WTC11 (cell line): ENCODE results near the gene RBM20. TPM values are rescaled to one million over a fixed set of nuclear protein-coding genes. Genes with fewer than 3 reads are reported as not detected.

Experiments used
- ATAC-seq: fragments of 200-7000 bp; cut with Tn5 transposase; 2 replicates; pipeline ENCODE4 v1.10.0; 2021; ENCODE audit warnings: mild to moderate bottlenecking, moderate library complexity
- CTCF ChIA-PET: fragments of 300-600 bp; sonication (Branson Sonifier 250); formaldehyde crosslinking; loops from one replicate; lab custom pipeline; 2021; ENCODE audit warnings: antibody characterized with exemption; lab: Charles Lee
- POLR2A ChIA-PET: fragments of 350-600 bp; sonication (Branson Sonifier 250); formaldehyde crosslinking; loops from one replicate; lab custom pipeline; 2021; ENCODE audit warnings: antibody characterized with exemption; lab: Charles Lee
- DNase-seq: peaks from one replicate; pipeline ENCODE4 v3.0.0; 2021; ENCODE audit warnings: low spot score
- H3K27ac Mint-ChIP-seq: 2 replicates; pipeline ENCODE4 v1.8.0; 2021; ENCODE audit warnings: mixed read lengths
- H3K27me3 Mint-ChIP-seq: 2 replicates; pipeline ENCODE4 v1.8.0; 2021; ENCODE audit warnings: low read depth, mild to moderate bottlenecking, moderate library complexity, mixed read lengths
- H3K36me3 Mint-ChIP-seq: 2 replicates; pipeline ENCODE4 v1.8.0; 2021; ENCODE audit warnings: mixed read lengths
- H3K4me1 Mint-ChIP-seq: 2 replicates; pipeline ENCODE4 v1.8.0; 2022; ENCODE audit warnings: mixed read lengths
- H3K4me3 Mint-ChIP-seq: 2 replicates; pipeline ENCODE4 v1.8.0; 2021; ENCODE audit warnings: mild to moderate bottlenecking, moderate library complexity, mixed read lengths
- H3K9me3 Mint-ChIP-seq: 2 replicates; pipeline ENCODE4 v1.8.0; 2021; ENCODE audit warnings: mixed read lengths
- ELF4 ChIP-seq: sonication (generic); formaldehyde crosslinking; IDR thresholded peaks from 2 replicates; pipeline ENCODE4 v1.8.1; 2022; ENCODE audit warnings: low read depth, mild to moderate bottlenecking, moderate library complexity, missing genetic modification reagents
- ESRRA ChIP-seq: sonication (generic); formaldehyde crosslinking; IDR thresholded peaks from 2 replicates; pipeline ENCODE4 v1.8.1; 2022; ENCODE audit warnings: mild to moderate bottlenecking, missing genetic modification reagents, borderline replicate concordance
- ETV6 ChIP-seq: sonication (generic); formaldehyde crosslinking; IDR thresholded peaks from 2 replicates; pipeline ENCODE4 v1.8.1; 2022; ENCODE audit warnings: mild to moderate bottlenecking, missing genetic modification reagents
- HMGA2 ChIP-seq: fragments of 250-450 bp; sonication (Bioruptor Pico); IDR thresholded peaks from 2 replicates; pipeline ENCODE4 v1.4.0; 2021; ENCODE audit warnings: mild to moderate bottlenecking, moderate library complexity
- IRF2 ChIP-seq: sonication (generic); formaldehyde crosslinking; IDR thresholded peaks from 2 replicates; pipeline ENCODE4 v1.8.0; 2022; ENCODE audit warnings: low read depth, missing genetic modification reagents, borderline replicate concordance
- JUN ChIP-seq: sonication (generic); formaldehyde crosslinking; IDR thresholded peaks from 2 replicates; pipeline ENCODE4 v1.8.0; 2023; ENCODE audit warnings: mild to moderate bottlenecking, missing genetic modification reagents
- MYBL2 ChIP-seq: sonication (generic); formaldehyde crosslinking; IDR thresholded peaks from 2 replicates; pipeline ENCODE4 v1.8.1; 2023; ENCODE audit warnings: mild to moderate bottlenecking, moderate library complexity, missing genetic modification reagents
- NFYB ChIP-seq: sonication (generic); formaldehyde crosslinking; conservative IDR thresholded peaks from 2 replicates; pipeline ENCODE4 v1.8.0; 2022; ENCODE audit warnings: low read depth, missing genetic modification reagents
- RELA ChIP-seq: sonication (generic); formaldehyde crosslinking; IDR thresholded peaks from 2 replicates; pipeline ENCODE4 v1.8.1; 2022; ENCODE audit warnings: missing genetic modification reagents, mild to moderate bottlenecking, borderline replicate concordance
- SMAD3 ChIP-seq: sonication (generic); formaldehyde crosslinking; IDR thresholded peaks from 2 replicates; pipeline ENCODE4 v1.8.0; 2022; ENCODE audit warnings: missing genetic modification reagents, mild to moderate bottlenecking, borderline replicate concordance
- TP53 ChIP-seq: sonication (generic); formaldehyde crosslinking; IDR thresholded peaks from 2 replicates; pipeline ENCODE4 v1.8.1; 2023; ENCODE audit warnings: mild to moderate bottlenecking, missing genetic modification reagents
- ZNF416 ChIP-seq: fragments of 250-450 bp; sonication (Bioruptor Pico); IDR thresholded peaks from 2 replicates; pipeline ENCODE4 v1.9.0; 2021; ENCODE audit warnings: mild to moderate bottlenecking, inconsistent platforms
- total RNA-seq: library from RNA; stranded (reverse); gene quantifications from 3 replicates; pipeline ENCODE4 v1.2.3, GENCODE V29; 2021
- TF ChIP-seq, protein P1 (sequence below): sonication (generic); formaldehyde crosslinking; conservative IDR thresholded peaks from 2 replicates; pipeline ENCODE4 v1.8.1; 2023; ENCODE audit warnings: mild to moderate bottlenecking, low read depth, missing genetic modification reagents, moderate library complexity
- TF ChIP-seq, protein P2 (sequence below): fragments of 250-450 bp; sonication (Bioruptor Pico); IDR thresholded peaks from 2 replicates; pipeline ENCODE4 v1.8.0; 2021; ENCODE audit warnings: mild to moderate bottlenecking
- TF ChIP-seq, protein P3 (sequence below): fragments of 250-450 bp; sonication (Bioruptor Pico); IDR thresholded peaks from 2 replicates; pipeline ENCODE4 v2.1.2; 2022; ENCODE audit warnings: mild to moderate bottlenecking, moderate library complexity
- TF ChIP-seq, protein P4 (sequence below): sonication (generic); formaldehyde crosslinking; IDR thresholded peaks from 2 replicates; pipeline ENCODE4 v1.8.1; 2022; ENCODE audit warnings: low read depth, mild to moderate bottlenecking, moderate library complexity, missing genetic modification reagents, borderline replicate concordance
- TF ChIP-seq, protein P5 (sequence below): fragments of 250-450 bp; sonication (Bioruptor Pico); IDR thresholded peaks from 2 replicates; pipeline ENCODE4 v1.9.0; 2021; ENCODE audit warnings: mild to moderate bottlenecking, borderline replicate concordance
- TF ChIP-seq, protein P6 (sequence below): sonication (generic); formaldehyde crosslinking; IDR thresholded peaks from 2 replicates; pipeline ENCODE4 v1.8.0; 2022; ENCODE audit warnings: missing genetic modification reagents

The RBM20 gene
- total RNA-seq, 1 experiment from 2014 or later: 0.52 TPM

DNA sequence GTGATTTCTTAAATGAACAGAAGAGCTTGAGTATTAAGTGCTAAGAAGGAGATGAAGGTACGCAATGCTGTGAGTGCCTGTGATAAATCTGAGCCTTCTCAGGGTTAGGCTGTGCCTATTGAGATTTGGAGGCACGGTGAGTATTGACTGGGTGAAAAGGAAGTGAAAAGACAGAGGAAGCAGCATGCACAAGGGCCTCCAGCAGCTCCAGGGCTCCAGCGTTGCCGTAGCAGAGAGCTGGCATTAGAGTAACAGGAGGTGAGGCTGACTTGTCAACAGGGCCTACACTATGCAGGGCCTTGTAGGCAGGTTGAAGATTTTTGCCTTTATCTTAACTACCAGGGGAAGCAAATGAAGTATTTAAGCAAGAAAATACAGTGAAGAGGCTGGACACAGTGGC lies 173.5 kb downstream of the RBM20 start (continued):
- TF ChIP-seq, protein P1, sequence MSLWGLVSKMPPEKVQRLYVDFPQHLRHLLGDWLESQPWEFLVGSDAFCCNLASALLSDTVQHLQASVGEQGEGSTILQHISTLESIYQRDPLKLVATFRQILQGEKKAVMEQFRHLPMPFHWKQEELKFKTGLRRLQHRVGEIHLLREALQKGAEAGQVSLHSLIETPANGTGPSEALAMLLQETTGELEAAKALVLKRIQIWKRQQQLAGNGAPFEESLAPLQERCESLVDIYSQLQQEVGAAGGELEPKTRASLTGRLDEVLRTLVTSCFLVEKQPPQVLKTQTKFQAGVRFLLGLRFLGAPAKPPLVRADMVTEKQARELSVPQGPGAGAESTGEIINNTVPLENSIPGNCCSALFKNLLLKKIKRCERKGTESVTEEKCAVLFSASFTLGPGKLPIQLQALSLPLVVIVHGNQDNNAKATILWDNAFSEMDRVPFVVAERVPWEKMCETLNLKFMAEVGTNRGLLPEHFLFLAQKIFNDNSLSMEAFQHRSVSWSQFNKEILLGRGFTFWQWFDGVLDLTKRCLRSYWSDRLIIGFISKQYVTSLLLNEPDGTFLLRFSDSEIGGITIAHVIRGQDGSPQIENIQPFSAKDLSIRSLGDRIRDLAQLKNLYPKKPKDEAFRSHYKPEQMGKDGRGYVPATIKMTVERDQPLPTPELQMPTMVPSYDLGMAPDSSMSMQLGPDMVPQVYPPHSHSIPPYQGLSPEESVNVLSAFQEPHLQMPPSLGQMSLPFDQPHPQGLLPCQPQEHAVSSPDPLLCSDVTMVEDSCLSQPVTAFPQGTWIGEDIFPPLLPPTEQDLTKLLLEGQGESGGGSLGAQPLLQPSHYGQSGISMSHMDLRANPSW (CRISPR knock-in tag): no peak
- TF ChIP-seq, protein P2, sequence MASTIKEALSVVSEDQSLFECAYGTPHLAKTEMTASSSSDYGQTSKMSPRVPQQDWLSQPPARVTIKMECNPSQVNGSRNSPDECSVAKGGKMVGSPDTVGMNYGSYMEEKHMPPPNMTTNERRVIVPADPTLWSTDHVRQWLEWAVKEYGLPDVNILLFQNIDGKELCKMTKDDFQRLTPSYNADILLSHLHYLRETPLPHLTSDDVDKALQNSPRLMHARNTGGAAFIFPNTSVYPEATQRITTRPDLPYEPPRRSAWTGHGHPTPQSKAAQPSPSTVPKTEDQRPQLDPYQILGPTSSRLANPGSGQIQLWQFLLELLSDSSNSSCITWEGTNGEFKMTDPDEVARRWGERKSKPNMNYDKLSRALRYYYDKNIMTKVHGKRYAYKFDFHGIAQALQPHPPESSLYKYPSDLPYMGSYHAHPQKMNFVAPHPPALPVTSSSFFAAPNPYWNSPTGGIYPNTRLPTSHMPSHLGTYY (CRISPR knock-in tag): no peak
- TF ChIP-seq MYBL2 (CRISPR knock-in tag): no peak
- TF ChIP-seq, protein P3, sequence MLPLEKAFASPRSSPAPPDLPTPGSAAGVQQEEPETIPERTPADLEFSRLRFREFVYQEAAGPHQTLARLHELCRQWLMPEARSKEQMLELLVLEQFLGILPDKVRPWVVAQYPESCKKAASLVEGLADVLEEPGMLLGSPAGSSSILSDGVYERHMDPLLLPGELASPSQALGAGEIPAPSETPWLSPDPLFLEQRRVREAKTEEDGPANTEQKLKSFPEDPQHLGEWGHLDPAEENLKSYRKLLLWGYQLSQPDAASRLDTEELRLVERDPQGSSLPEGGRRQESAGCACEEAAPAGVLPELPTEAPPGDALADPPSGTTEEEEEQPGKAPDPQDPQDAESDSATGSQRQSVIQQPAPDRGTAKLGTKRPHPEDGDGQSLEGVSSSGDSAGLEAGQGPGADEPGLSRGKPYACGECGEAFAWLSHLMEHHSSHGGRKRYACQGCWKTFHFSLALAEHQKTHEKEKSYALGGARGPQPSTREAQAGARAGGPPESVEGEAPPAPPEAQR: no peak
- no peak for TF ChIP-seq TP53 (CRISPR knock-in tag)
- TF ChIP-seq, protein P4, sequence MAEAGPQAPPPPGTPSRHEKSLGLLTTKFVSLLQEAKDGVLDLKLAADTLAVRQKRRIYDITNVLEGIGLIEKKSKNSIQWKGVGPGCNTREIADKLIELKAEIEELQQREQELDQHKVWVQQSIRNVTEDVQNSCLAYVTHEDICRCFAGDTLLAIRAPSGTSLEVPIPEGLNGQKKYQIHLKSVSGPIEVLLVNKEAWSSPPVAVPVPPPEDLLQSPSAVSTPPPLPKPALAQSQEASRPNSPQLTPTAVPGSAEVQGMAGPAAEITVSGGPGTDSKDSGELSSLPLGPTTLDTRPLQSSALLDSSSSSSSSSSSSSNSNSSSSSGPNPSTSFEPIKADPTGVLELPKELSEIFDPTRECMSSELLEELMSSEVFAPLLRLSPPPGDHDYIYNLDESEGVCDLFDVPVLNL: no peak
- TF ChIP-seq, protein P5, sequence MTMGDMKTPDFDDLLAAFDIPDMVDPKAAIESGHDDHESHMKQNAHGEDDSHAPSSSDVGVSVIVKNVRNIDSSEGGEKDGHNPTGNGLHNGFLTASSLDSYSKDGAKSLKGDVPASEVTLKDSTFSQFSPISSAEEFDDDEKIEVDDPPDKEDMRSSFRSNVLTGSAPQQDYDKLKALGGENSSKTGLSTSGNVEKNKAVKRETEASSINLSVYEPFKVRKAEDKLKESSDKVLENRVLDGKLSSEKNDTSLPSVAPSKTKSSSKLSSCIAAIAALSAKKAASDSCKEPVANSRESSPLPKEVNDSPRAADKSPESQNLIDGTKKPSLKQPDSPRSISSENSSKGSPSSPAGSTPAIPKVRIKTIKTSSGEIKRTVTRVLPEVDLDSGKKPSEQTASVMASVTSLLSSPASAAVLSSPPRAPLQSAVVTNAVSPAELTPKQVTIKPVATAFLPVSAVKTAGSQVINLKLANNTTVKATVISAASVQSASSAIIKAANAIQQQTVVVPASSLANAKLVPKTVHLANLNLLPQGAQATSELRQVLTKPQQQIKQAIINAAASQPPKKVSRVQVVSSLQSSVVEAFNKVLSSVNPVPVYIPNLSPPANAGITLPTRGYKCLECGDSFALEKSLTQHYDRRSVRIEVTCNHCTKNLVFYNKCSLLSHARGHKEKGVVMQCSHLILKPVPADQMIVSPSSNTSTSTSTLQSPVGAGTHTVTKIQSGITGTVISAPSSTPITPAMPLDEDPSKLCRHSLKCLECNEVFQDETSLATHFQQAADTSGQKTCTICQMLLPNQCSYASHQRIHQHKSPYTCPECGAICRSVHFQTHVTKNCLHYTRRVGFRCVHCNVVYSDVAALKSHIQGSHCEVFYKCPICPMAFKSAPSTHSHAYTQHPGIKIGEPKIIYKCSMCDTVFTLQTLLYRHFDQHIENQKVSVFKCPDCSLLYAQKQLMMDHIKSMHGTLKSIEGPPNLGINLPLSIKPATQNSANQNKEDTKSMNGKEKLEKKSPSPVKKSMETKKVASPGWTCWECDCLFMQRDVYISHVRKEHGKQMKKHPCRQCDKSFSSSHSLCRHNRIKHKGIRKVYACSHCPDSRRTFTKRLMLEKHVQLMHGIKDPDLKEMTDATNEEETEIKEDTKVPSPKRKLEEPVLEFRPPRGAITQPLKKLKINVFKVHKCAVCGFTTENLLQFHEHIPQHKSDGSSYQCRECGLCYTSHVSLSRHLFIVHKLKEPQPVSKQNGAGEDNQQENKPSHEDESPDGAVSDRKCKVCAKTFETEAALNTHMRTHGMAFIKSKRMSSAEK: no peak
- no peak for TF ChIP-seq IRF2

DNA sequence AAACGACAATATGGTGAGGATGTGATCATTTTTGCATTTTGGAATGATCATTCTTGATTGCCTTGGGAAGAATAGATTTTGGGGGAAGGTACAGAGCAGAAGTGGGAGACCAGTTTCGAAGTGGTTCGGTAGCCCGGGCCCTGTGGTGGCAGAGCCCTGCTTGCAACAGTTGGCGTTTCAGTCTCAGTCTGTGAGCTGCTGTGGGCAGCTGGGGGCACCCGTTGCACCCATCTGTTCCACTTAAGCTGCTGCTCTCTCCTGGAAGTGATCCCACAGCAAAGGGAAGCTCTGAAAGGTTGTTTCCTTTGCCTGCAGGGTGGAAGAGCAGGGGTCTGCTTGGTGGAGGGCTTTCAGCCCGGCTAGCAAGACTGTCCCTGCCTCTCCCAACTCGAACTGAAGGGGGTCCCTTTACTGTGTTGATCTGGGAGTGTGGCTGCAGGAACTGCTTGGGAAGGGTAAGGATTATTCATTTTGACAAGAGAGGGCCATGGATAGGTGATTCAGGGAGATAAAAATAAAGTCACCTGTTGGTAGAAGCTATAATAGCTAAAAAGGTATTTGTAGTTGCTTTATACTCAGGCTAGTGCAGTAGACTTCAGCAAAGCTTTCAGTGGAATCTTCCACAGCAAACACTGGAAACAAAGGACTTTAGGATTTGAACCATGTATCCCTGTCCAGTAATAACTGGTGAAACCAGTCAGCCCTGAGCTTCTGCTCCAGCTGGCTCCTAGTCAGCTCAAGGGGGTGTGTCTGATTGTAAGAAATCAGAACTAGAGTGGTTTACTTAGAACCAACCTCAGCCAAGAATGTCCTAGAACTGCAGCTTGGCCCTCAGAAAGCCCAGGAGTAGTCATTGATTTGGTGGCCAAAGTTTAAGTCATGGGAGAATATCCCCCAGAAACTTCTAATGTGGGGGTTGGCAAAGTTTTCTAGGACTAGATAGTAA lies 174.4 kb downstream of the RBM20 start:
- Mint-ChIP-seq H3K36me3 (no peaks in the 10 kb centered on the region), H3K4me3 (no peak overlapping the region), H3K4me1 (peaks cover 17% of the 10 kb centered on the region), H3K9me3 (no peaks in the 10 kb centered on the region), H3K27ac (no peak overlapping the region), H3K27me3 (no peaks in the 10 kb centered on the region)
- ChIA-PET POLR2A (no interaction called here), CTCF (interaction anchor here (0.8 kb wide), 1 partner anchor 15 kb away, joined by 4 read pairs; no protein-coding TSS in a partner anchor)
- DNase-seq (no peak), ATAC-seq (0 out of 2 replicates have a peak, but pooled peaks have one; percentile 11)
- TF ChIP-seq RELA (CRISPR knock-in tag) (no peak), TP53 (CRISPR knock-in tag) (no peak), SMAD3 (CRISPR knock-in tag) (no peak), ELF4 (no peak), JUN (CRISPR knock-in tag) (no peak), HMGA2 (CRISPR knock-in tag) (no peak), ETV6 (CRISPR knock-in tag) (no peak), ESRRA (CRISPR knock-in tag) (no peak), NFYB (CRISPR knock-in tag) (no peak), ZNF416 (CRISPR knock-in tag) (no peak)
- TF ChIP-seq, protein P6, sequence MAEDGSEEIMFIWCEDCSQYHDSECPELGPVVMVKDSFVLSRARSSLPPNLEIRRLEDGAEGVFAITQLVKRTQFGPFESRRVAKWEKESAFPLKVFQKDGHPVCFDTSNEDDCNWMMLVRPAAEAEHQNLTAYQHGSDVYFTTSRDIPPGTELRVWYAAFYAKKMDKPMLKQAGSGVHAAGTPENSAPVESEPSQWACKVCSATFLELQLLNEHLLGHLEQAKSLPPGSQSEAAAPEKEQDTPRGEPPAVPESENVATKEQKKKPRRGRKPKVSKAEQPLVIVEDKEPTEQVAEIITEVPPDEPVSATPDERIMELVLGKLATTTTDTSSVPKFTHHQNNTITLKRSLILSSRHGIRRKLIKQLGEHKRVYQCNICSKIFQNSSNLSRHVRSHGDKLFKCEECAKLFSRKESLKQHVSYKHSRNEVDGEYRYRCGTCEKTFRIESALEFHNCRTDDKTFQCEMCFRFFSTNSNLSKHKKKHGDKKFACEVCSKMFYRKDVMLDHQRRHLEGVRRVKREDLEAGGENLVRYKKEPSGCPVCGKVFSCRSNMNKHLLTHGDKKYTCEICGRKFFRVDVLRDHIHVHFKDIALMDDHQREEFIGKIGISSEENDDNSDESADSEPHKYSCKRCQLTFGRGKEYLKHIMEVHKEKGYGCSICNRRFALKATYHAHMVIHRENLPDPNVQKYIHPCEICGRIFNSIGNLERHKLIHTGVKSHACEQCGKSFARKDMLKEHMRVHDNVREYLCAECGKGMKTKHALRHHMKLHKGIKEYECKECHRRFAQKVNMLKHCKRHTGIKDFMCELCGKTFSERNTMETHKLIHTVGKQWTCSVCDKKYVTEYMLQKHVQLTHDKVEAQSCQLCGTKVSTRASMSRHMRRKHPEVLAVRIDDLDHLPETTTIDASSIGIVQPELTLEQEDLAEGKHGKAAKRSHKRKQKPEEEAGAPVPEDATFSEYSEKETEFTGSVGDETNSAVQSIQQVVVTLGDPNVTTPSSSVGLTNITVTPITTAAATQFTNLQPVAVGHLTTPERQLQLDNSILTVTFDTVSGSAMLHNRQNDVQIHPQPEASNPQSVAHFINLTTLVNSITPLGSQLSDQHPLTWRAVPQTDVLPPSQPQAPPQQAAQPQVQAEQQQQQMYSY (CRISPR knock-in tag): no peak
- TF ChIP-seq, protein P4: no peak
